ENCODE results near the gene NFX1. TPM values are rescaled to one million over a fixed set of nuclear protein-coding genes. Genes with fewer than 3 reads are reported as not detected.

NFX1 gene
- total and polyA plus RNA-seq, 4 experiments from 2014 or later = 21.2 to 64.7 (median 54.3) TPM

- CTCF ChIA-PET (ENCODE audit: partially characterized antibody) = interaction anchor here (1.3 kb wide), 1 partner anchor 22 kb away, joined by 3 read pairs; no protein-coding TSS in a partner anchor
Observed at GRCh38 chr9:33248606-33249005, 41.7 kb upstream of the NFX1 start.

GRCh38 chr9:33249087-33249658 lies 41.1 kb upstream of the NFX1 start:
- Histone ChIP-seq H3K4me1 (ENCODE audit: insufficient read depth, low read length) (no peaks in the 10 kb centered on the region), H3K4me3 (ENCODE audit: low read length in 2 of 2) (no peak overlapping the region), H3K27ac (ENCODE audit: low read depth, low read length) (no peak overlapping the region), H3K27me3 (ENCODE audit: insufficient read depth, low read length) (no peaks in the 10 kb centered on the region), H3K36me3 (ENCODE audit: insufficient read depth, low read length) (peaks cover 1% of the 10 kb centered on the region), H3K9me3 (ENCODE audit: control insufficient read depth in 1 of 2, low read length in 2 of 2) (no peaks in the 10 kb centered on the region)
- Mint-ChIP-seq H3K36me3 (peaks cover 23 to 33% of the 10 kb centered on the region in 2 donors), H3K4me1 (no peaks in the 10 kb centered on the region), H3K27ac (peak overlapping the region in 2 of 7 donors; percentile 12 to 48), H3K9me3 (no peaks in the 10 kb centered on the region), H3K4me3 (no peak overlapping the region), H3K27me3 (no peaks in the 10 kb centered on the region)
- no peak for DNase-seq
- ChIA-PET CTCF (ENCODE audit: partially characterized antibody) (no interaction called here), POLR2A (ENCODE audit: partially characterized antibody) (no interaction called here)
- intact Hi-C loops (cut with micrococcal nuclease) = no loop called here

More at GRCh38 chr9:33248606-33249005, 41.7 kb upstream of the NFX1 start:
- H3K27me3 ChIP-seq (ENCODE audit: insufficient read depth, low read length) = no peaks in the 10 kb centered on the region
- Mint-ChIP-seq H3K4me3 (no peak overlapping the region), H3K4me1 (no peaks in the 10 kb centered on the region), H3K9me3 (no peaks in the 10 kb centered on the region), H3K27ac (no peak overlapping the region), H3K36me3 (peaks cover 23 to 31% of the 10 kb centered on the region in 2 donors), H3K27me3 (no peaks in the 10 kb centered on the region)
- H3K36me3 ChIP-seq (ENCODE audit: insufficient read depth, low read length) = no peaks in the 10 kb centered on the region
- DNase-seq = no peak
- no peak overlapping the region for H3K27ac ChIP-seq (ENCODE audit: low read depth, low read length)
- H3K4me1 ChIP-seq (ENCODE audit: insufficient read depth, low read length) = no peaks in the 10 kb centered on the region
- no peaks in the 10 kb centered on the region for H3K9me3 ChIP-seq (ENCODE audit: control insufficient read depth in 1 of 2, low read length in 2 of 2)
- no peak overlapping the region for H3K4me3 ChIP-seq (ENCODE audit: low read length in 2 of 2)
- intact Hi-C loops (cut with micrococcal nuclease) = no loop called here
- POLR2A ChIA-PET (ENCODE audit: partially characterized antibody) = no interaction called here

- Histone ChIP-seq H3K27me3 (ENCODE audit: insufficient read depth, low read length) (no peaks in the 10 kb centered on the region), H3K27ac (ENCODE audit: low read depth, low read length) (no peak overlapping the region), H3K4me1 (ENCODE audit: insufficient read depth, low read length) (no peaks in the 10 kb centered on the region), H3K36me3 (ENCODE audit: insufficient read depth, low read length) (peaks cover 9% of the 10 kb centered on the region), H3K4me3 (ENCODE audit: low read length in 2 of 2) (no peak overlapping the region), H3K9me3 (ENCODE audit: control insufficient read depth in 1 of 2, low read length in 2 of 2) (no peaks in the 10 kb centered on the region)
- DNase-seq = no peak
- no peaks in the 10 kb centered on the region for H3K27me3 Mint-ChIP-seq
- no peaks in the 10 kb centered on the region for H3K9me3 Mint-ChIP-seq
- no peak overlapping the region for H3K4me3 Mint-ChIP-seq
- H3K36me3 Mint-ChIP-seq = peaks cover 30 to 41% of the 10 kb centered on the region in 2 donors
- H3K27ac Mint-ChIP-seq = peak overlapping the region in 2 of 7 donors; percentile 70 to 79
- ChIA-PET CTCF (ENCODE audit: partially characterized antibody) (no interaction called here), POLR2A (ENCODE audit: partially characterized antibody) (no interaction called here)
- intact Hi-C loops (cut with micrococcal nuclease) = no loop called here
- H3K4me1 Mint-ChIP-seq = no peaks in the 10 kb centered on the region
Observed at GRCh38 chr9:33249983-33250382, 40.3 kb upstream of the NFX1 start.

- CTCF ChIA-PET (ENCODE audit: partially characterized antibody) = no interaction called here
Observed at GRCh38 chr9:33250458-33250995, 39.8 kb upstream of the NFX1 start.

GRCh38 chr9:33254211-33254610 lies 36.1 kb upstream of the NFX1 start:
- H3K27me3 ChIP-seq (ENCODE audit: insufficient read depth, low read length) = no peaks in the 10 kb centered on the region
- H3K27me3 Mint-ChIP-seq = no peaks in the 10 kb centered on the region
- no peaks in the 10 kb centered on the region for H3K4me1 ChIP-seq (ENCODE audit: insufficient read depth, low read length)
- ChIA-PET CTCF (ENCODE audit: partially characterized antibody) (interaction anchor here (0.7 kb wide), 1 partner anchor 17 kb away, joined by 3 read pairs; no protein-coding TSS in a partner anchor), POLR2A (ENCODE audit: partially characterized antibody) (interaction anchor here (1.7 kb wide), 1 partner anchor 10 kb away, joined by 4 read pairs; the partner anchor contains the start of genes BAG1 and CHMP5)
- H3K27ac Mint-ChIP-seq = peak overlapping the region in 1 of 7 donors; percentile 17
- peaks cover 42 to 64% of the 10 kb centered on the region in 2 donors for H3K36me3 Mint-ChIP-seq
- H3K4me3 Mint-ChIP-seq = no peak overlapping the region
- intact Hi-C loops (cut with micrococcal nuclease) = no loop called here
- peaks cover 0 to 1% (median 0%) of the 10 kb centered on the region in 8 donors for H3K9me3 Mint-ChIP-seq
- H3K36me3 ChIP-seq (ENCODE audit: insufficient read depth, low read length) = peaks cover 35% of the 10 kb centered on the region
- H3K4me1 Mint-ChIP-seq = peaks cover 0 to 5% (median 2%) of the 10 kb centered on the region in 4 donors
- no peak overlapping the region for H3K27ac ChIP-seq (ENCODE audit: low read depth, low read length)
- no peak overlapping the region for H3K4me3 ChIP-seq (ENCODE audit: low read length in 2 of 2)
- no peaks in the 10 kb centered on the region for H3K9me3 ChIP-seq (ENCODE audit: control insufficient read depth in 1 of 2, low read length in 2 of 2)
- no peak for DNase-seq

More at GRCh38 chr9:33250458-33250995, 39.8 kb upstream of the NFX1 start:
- Mint-ChIP-seq H3K36me3 (peaks cover 32 to 45% of the 10 kb centered on the region in 2 donors), H3K4me3 (no peak overlapping the region), H3K27me3 (no peaks in the 10 kb centered on the region), H3K4me1 (peaks cover 0 to under 1% (median 0%) of the 10 kb centered on the region in 4 donors), H3K27ac (peak overlapping the region in 2 of 7 donors; percentile 25 to 43), H3K9me3 (no peaks in the 10 kb centered on the region)
- intact Hi-C loops (cut with micrococcal nuclease) = no loop called here
- Histone ChIP-seq H3K27me3 (ENCODE audit: insufficient read depth, low read length) (no peaks in the 10 kb centered on the region), H3K9me3 (ENCODE audit: control insufficient read depth in 1 of 2, low read length in 2 of 2) (no peaks in the 10 kb centered on the region), H3K4me1 (ENCODE audit: insufficient read depth, low read length) (no peaks in the 10 kb centered on the region), H3K36me3 (ENCODE audit: insufficient read depth, low read length) (peaks cover 15% of the 10 kb centered on the region), H3K4me3 (ENCODE audit: low read length in 2 of 2) (no peak overlapping the region), H3K27ac (ENCODE audit: low read depth, low read length) (no peak overlapping the region)
- no peak for DNase-seq
- POLR2A ChIA-PET (ENCODE audit: partially characterized antibody) = no interaction called here

GRCh38 chr9:33255014-33255413 lies 35.3 kb upstream of the NFX1 start:
- Histone ChIP-seq H3K4me1 (ENCODE audit: insufficient read depth, low read length) (no peaks in the 10 kb centered on the region), H3K27ac (ENCODE audit: low read depth, low read length) (no peak overlapping the region), H3K4me3 (ENCODE audit: low read length in 2 of 2) (no peak overlapping the region), H3K27me3 (ENCODE audit: insufficient read depth, low read length) (no peaks in the 10 kb centered on the region), H3K9me3 (ENCODE audit: control insufficient read depth in 1 of 2, low read length in 2 of 2) (no peaks in the 10 kb centered on the region), H3K36me3 (ENCODE audit: insufficient read depth, low read length) (peaks cover 43% of the 10 kb centered on the region)
- ChIA-PET CTCF (ENCODE audit: partially characterized antibody) (no interaction called here), POLR2A (ENCODE audit: partially characterized antibody) (interaction anchor here (1.5 kb wide), 1 partner anchor 9 kb away, joined by 4 read pairs; the partner anchor contains the start of genes BAG1 and CHMP5)
- no peak overlapping the region for H3K4me3 Mint-ChIP-seq
- intact Hi-C loops (cut with micrococcal nuclease) = no loop called here
- DNase-seq = no peak
- H3K27ac Mint-ChIP-seq = peak overlapping the region in 1 of 7 donors; percentile 61
- H3K9me3 Mint-ChIP-seq = peaks cover 0 to 1% (median 0%) of the 10 kb centered on the region in 8 donors
- peaks cover 46 to 69% of the 10 kb centered on the region in 2 donors for H3K36me3 Mint-ChIP-seq
- no peaks in the 10 kb centered on the region for H3K27me3 Mint-ChIP-seq
- peaks cover 3 to 5% (median 5%) of the 10 kb centered on the region in 4 donors for H3K4me1 Mint-ChIP-seq

- POLR2A ChIA-PET (ENCODE audit: partially characterized antibody) = interaction anchor here (1.5 kb wide), 1 partner anchor 9 kb away, joined by 4 read pairs; the partner anchor contains the start of genes BAG1 and CHMP5
- Histone ChIP-seq H3K36me3 (ENCODE audit: insufficient read depth, low read length) (peaks cover 48% of the 10 kb centered on the region), H3K9me3 (ENCODE audit: control insufficient read depth in 1 of 2, low read length in 2 of 2) (no peaks in the 10 kb centered on the region), H3K4me3 (ENCODE audit: low read length in 2 of 2) (no peak overlapping the region), H3K27ac (ENCODE audit: low read depth, low read length) (no peak overlapping the region), H3K4me1 (ENCODE audit: insufficient read depth, low read length) (no peaks in the 10 kb centered on the region), H3K27me3 (ENCODE audit: insufficient read depth, low read length) (no peaks in the 10 kb centered on the region)
- CTCF ChIA-PET (ENCODE audit: partially characterized antibody) = interaction anchor here (1.2 kb wide), 1 partner anchor 31 kb away, joined by 3 read pairs; no protein-coding TSS in a partner anchor
- H3K27ac Mint-ChIP-seq = peak overlapping the region in 1 of 7 donors; percentile 7
- peaks cover 0 to 1% (median 0%) of the 10 kb centered on the region in 8 donors for H3K9me3 Mint-ChIP-seq
- DNase-seq = no peak
- H3K4me1 Mint-ChIP-seq = peaks cover 3 to 7% (median 5%) of the 10 kb centered on the region in 4 donors
- H3K27me3 Mint-ChIP-seq = no peaks in the 10 kb centered on the region
- H3K36me3 Mint-ChIP-seq = peaks cover 51 to 73% of the 10 kb centered on the region in 2 donors
- intact Hi-C loops (cut with micrococcal nuclease) = no loop called here
- H3K4me3 Mint-ChIP-seq = no peak overlapping the region
Observed at GRCh38 chr9:33255471-33255870, 34.8 kb upstream of the NFX1 start.

Measured in CD4-positive, alpha-beta memory T cell (primary cell).